H1 (cell line): Measurements from ENCODE around the gene CARD14. TPM values are rescaled to one million over a fixed set of nuclear protein-coding genes. Genes with fewer than 3 reads are reported as not detected.

ENCODE experiments used
- BRCA1 ChIP-seq: IDR thresholded peaks from 2 replicates; pipeline ENCODE4 v1.6.1; 2012; ENCODE audit warnings: low read depth, low read length, improper control_type of control experiment
- GABPA ChIP-seq: IDR thresholded peaks from 2 replicates; pipeline ENCODE4 v1.6.1; 2011; ENCODE audit warnings: mild to moderate bottlenecking, low read length, moderate library complexity, borderline replicate concordance; ENCODE audit not compliant: insufficient read depth
- NANOG ChIP-seq: IDR thresholded peaks from 2 replicates; pipeline ENCODE4 v1.6.1; 2011; ENCODE audit warnings: low read length, low read depth, mild to moderate bottlenecking, inconsistent platforms; ENCODE audit not compliant: insufficient read depth, poor library complexity, severe bottlenecking
- RBBP5 ChIP-seq: IDR thresholded peaks from 2 replicates; pipeline ENCODE4 v1.7.1; 2012; ENCODE audit warnings: low read depth, mild to moderate bottlenecking, inconsistent platforms, low read length, moderate library complexity, borderline replicate concordance
- polyA plus RNA-seq, 7 experiments: library from polyadenylated mRNA; depleted of rRNA in 3 of 7; stranded (reverse) in 5 of 7; unstranded in 2 of 7; fragments of >200 nt in 5 of 7; fragments of 200-250 nt in 2 of 7; gene quantifications; 1 replicate in 5 of 7; 2 replicates in 1 of 7; 4 replicates in 1 of 7; pipeline versions ENCODE4 v1.2.1 to v1.2.3, GENCODE V29; 2011 to 2013; ENCODE audit warnings: missing spikeins in 2 of 7, mixed read lengths in 2 of 7
- total RNA-seq: library from RNA; stranded (reverse); fragmentation: NEBNext Ultra II Directional; extraction: Animal tissue kit (Norgen Biotek cat#: 25700); gene quantifications from 2 replicates; pipeline ENCODE4 v1.2.1, GENCODE V29; 2021
- TF ChIP-seq, protein P1 (sequence below): IDR thresholded peaks from 2 replicates; pipeline ENCODE4 v1.6.1; 2012; ENCODE audit warnings: low read length, inconsistent platforms

CARD14 gene
- total and polyA plus RNA-seq, 2 of the 8 experiments (the other 6 are each of a cell fraction or from before 2014, with no cell fraction given) = 0.08 TPM; not detected in 1

DNA sequence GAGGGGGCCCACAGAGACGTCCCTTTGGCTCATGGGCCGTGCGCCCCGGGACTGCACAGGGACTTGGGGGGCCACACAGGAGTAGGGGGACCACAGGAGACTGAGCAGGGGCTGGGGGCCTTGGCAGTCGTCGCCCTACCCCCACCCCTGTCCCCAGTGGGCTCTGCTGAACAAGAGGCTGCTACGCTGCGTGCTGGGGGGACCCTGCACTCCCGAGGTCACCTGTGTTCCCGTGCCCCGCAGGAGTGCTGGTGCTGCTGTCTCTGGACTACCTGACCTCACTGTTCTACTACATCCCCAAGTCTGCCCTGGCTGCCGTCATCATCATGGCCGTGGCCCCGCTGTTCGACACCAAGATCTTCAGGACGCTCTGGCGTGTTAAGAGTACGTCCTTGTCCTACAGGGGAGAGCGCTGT lies 76.4 kb downstream of the CARD14 start (continued):
- TF ChIP-seq RBBP5 (no peak), BRCA1 (no peak), GABPA (no peak), NANOG (no peak)
- TF ChIP-seq, protein P1, sequence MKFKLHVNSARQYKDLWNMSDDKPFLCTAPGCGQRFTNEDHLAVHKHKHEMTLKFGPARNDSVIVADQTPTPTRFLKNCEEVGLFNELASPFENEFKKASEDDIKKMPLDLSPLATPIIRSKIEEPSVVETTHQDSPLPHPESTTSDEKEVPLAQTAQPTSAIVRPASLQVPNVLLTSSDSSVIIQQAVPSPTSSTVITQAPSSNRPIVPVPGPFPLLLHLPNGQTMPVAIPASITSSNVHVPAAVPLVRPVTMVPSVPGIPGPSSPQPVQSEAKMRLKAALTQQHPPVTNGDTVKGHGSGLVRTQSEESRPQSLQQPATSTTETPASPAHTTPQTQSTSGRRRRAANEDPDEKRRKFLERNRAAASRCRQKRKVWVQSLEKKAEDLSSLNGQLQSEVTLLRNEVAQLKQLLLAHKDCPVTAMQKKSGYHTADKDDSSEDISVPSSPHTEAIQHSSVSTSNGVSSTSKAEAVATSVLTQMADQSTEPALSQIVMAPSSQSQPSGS = no peak
